GM23338 (cell line): Measurements from ENCODE around the gene ME3. TPM values are rescaled to one million over a fixed set of nuclear protein-coding genes. Genes with fewer than 3 reads are reported as not detected.

Experiments
- ATAC-seq: fragments of 200-7000 bp; cut with Tn5 transposase; 3 replicates; pipeline ENCODE4 v1.9.1; 2020
- DNase-seq: peaks from one replicate; pipeline ENCODE4 v3.0.0-alpha.2; 2015; ENCODE audit warnings: low spot score
- H2AFZ ChIP-seq: fragments of 200-600 bp; sonication (generic); 2 replicates; pipeline ENCODE4 v1.8.0; 2016; ENCODE audit warnings: antibody characterized with exemption, mild to moderate bottlenecking, moderate library complexity
- H3F3A ChIP-seq: fragments of 200-600 bp; sonication (generic); replicated peaks from 2 replicates; pipeline ENCODE4 v1.8.0; 2017; ENCODE audit warnings: antibody characterized with exemption, mixed run types, low read depth
- H3K27ac ChIP-seq: fragments of 200-600 bp; sonication (generic); 2 replicates; pipeline ENCODE4 v1.6.1; 2016; ENCODE audit warnings: low read depth
- H3K27me3 ChIP-seq: fragments of 200-600 bp; sonication (generic); 2 replicates; pipeline ENCODE4 v1.8.0; 2016; ENCODE audit warnings: mild to moderate bottlenecking, mixed run types, moderate library complexity; ENCODE audit not compliant: insufficient read depth
- H3K36me3 ChIP-seq: fragments of 200-600 bp; sonication (generic); 2 replicates; pipeline ENCODE4 v1.8.0; 2016; ENCODE audit warnings: mild to moderate bottlenecking; ENCODE audit not compliant: insufficient read depth
- H3K4me1 ChIP-seq: fragments of 200-600 bp; sonication (generic); 2 replicates; pipeline ENCODE4 v1.8.0; 2016; ENCODE audit warnings: mild to moderate bottlenecking, moderate library complexity; ENCODE audit not compliant: insufficient read depth
- H3K4me2 ChIP-seq: fragments of 200-600 bp; sonication (generic); 2 replicates; pipeline ENCODE4 v1.7.1; 2017; ENCODE audit warnings: mixed run types
- H3K4me3 ChIP-seq: fragments of 200-600 bp; sonication (generic); 2 replicates; pipeline ENCODE4 v1.6.1; 2016; ENCODE audit warnings: mixed run types
- H3K79me2 ChIP-seq: fragments of 200-600 bp; sonication (generic); replicated peaks from 2 replicates; pipeline ENCODE4 v1.8.0; 2017; ENCODE audit warnings: mild to moderate bottlenecking; ENCODE audit not compliant: insufficient read depth
- H3K9me2 ChIP-seq: fragments of 200-600 bp; sonication (generic); 2 replicates; pipeline ENCODE4 v1.8.0; 2017; ENCODE audit not compliant: insufficient read depth
- H4K20me1 ChIP-seq: fragments of 200-600 bp; sonication (generic); replicated peaks from 2 replicates; pipeline ENCODE4 v1.8.0; 2017; ENCODE audit warnings: mild to moderate bottlenecking; ENCODE audit not compliant: insufficient read depth
- H3K27ac Mint-ChIP-seq: 2 replicates; pipeline ENCODE4 v1.8.0; 2020; ENCODE audit warnings: inconsistent platforms, mild to moderate bottlenecking, moderate library complexity, mixed read lengths
- H3K27me3 Mint-ChIP-seq: 3 replicates; pipeline ENCODE4 v1.8.0; 2022; ENCODE audit warnings: low read depth, mild to moderate bottlenecking, moderate library complexity, mixed read lengths, inconsistent platforms; ENCODE audit not compliant: insufficient read depth, poor library complexity
- H3K36me3 Mint-ChIP-seq: 3 replicates; pipeline ENCODE4 v1.8.0; 2021; ENCODE audit warnings: low read depth, mild to moderate bottlenecking, inconsistent platforms, moderate library complexity, mixed read lengths
- H3K4me1 Mint-ChIP-seq: 3 replicates; pipeline ENCODE4 v1.8.0; 2020; ENCODE audit warnings: mild to moderate bottlenecking, inconsistent platforms, mixed read lengths
- H3K4me3 Mint-ChIP-seq: 3 replicates; pipeline ENCODE4 v1.8.0; 2021; ENCODE audit warnings: moderate library complexity, mild to moderate bottlenecking, inconsistent platforms, mixed read lengths
- H3K9me3 Mint-ChIP-seq: 3 replicates; pipeline ENCODE4 v1.8.0; 2020; ENCODE audit warnings: moderate library complexity, mild to moderate bottlenecking, inconsistent platforms, mixed read lengths
- CREB1 ChIP-seq: fragments of 250-450 bp; sonication (Bioruptor Pico); IDR thresholded peaks from 2 replicates; pipeline ENCODE4 v1.5.0; 2020; ENCODE audit warnings: low read depth, mild to moderate bottlenecking, moderate library complexity
- ETS1 ChIP-seq: IDR thresholded peaks from 2 replicates; pipeline ENCODE4 v1.6.1; 2016; ENCODE audit warnings: antibody characterized with exemption
- EZH2 ChIP-seq: fragments of 200-600 bp; sonication (generic); IDR thresholded peaks from one replicate; pipeline ENCODE4 v1.8.0; 2017; ENCODE audit warnings: antibody characterized with exemption, mild to moderate bottlenecking, low read depth; ENCODE audit not compliant: unreplicated experiment
- STAT1 ChIP-seq: IDR thresholded peaks from one replicate; pipeline ENCODE4 v1.6.1; 2016; ENCODE audit warnings: antibody characterized with exemption; ENCODE audit not compliant: unreplicated experiment
- ZNF462 ChIP-seq: fragments of 250-450 bp; sonication (Bioruptor Pico); IDR thresholded peaks from 2 replicates; pipeline ENCODE4 v1.5.0; 2020; ENCODE audit warnings: mild to moderate bottlenecking, moderate library complexity
- polyA plus RNA-seq: library from polyadenylated mRNA; unstranded; fragments of >200 nt; fragmentation: Nextera tagmentation; extraction: Ambion mirVana; gene quantifications from 2 replicates; pipeline ENCODE4 v1.2.1, GENCODE V29; 2016
- total RNA-seq: library from RNA; depleted of rRNA; stranded (reverse); fragments of >200 nt; shearing (Covaris generic); gene quantifications from 2 replicates; pipeline ENCODE4 v1.2.3, GENCODE V29; 2014

The ME3 gene
- total and polyA plus RNA-seq, 2 experiments from 2014 or later, result 1.3 to 4.0 TPM

DNA sequence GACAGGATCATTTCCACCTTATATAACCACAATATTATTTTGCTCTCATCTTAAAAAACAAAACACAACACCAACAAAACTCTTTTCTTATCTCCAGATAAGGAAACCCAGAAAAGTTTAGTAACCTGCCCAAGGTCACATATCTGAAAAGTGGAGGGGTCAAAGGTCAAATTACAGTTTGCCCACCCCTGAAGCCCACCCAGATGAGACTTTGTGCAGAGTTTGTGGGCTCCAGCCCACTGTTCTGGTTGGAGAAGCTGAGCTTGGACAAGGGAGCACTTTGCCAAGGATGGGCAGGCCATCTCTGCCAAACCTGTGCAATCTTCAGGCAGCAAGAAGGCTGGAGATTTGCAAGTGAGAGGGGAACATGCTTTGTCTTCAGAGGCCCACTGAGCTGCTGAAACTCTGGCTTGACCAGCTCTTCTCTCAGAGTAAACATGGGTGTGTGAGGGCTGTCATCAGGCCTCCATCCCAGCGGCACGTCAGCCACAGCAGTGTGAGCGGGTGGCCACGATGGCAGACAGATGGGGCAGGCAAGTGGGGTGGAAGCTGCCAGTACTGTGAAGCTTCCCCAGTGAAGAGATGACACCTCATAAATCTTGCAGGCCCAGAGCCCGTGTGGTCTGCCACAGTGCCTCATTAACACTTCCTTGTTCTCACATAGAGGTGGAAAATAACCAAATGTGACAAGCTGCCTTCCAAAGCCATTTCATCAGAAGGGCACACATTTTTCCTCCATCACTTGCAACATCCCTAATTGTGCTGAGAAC is 186.0 kb downstream of the ME3 start:
- Mint-ChIP-seq H3K4me3 (no peak overlapping the region), H3K36me3 (no peaks in the 10 kb centered on the region), H3K27me3 (no peaks in the 10 kb centered on the region), H3K9me3 (no peaks in the 10 kb centered on the region), H3K4me1 (no peaks in the 10 kb centered on the region), H3K27ac (no peak overlapping the region)
- H4K20me1 ChIP-seq, result no peaks in the 10 kb centered on the region
- H3K4me3 ChIP-seq, result no peak overlapping the region
- no peak overlapping the region for H3K27ac ChIP-seq
- no peaks in the 10 kb centered on the region for H3K36me3 ChIP-seq
- no peaks in the 10 kb centered on the region; the same call in 1 of the 2 replicates for H3K4me1 ChIP-seq
- no peak overlapping the region for H2AFZ ChIP-seq
- no peaks in the 10 kb centered on the region for H3F3A ChIP-seq
- ATAC-seq (no peak), DNase-seq (no peak)
- 0 out of 2 replicates have a peak, but pooled peaks cover 3% of the 10 kb centered on the region for H3K9me2 ChIP-seq
- TF ChIP-seq CREB1 (CRISPR knock-in tag), result no peak
- TF ChIP-seq STAT1, result no peak
- no peak for TF ChIP-seq ZNF462 (CRISPR knock-in tag)
- no peak for TF ChIP-seq ETS1
- no peak for TF ChIP-seq EZH2
- H3K79me2 ChIP-seq, result no peaks in the 10 kb centered on the region
- no peak overlapping the region for H3K4me2 ChIP-seq
- no peaks in the 10 kb centered on the region for H3K27me3 ChIP-seq
